GM19397 (cell line): ENCODE data around the gene TSKU.

Experiments
- ATAC-seq: cut with Tn5 transposase; IDR thresholded peaks from one replicate; pipeline ENCODE4 v1.9.1; 2021; ENCODE audit warnings: mild to moderate bottlenecking, moderate library complexity; ENCODE audit not compliant: unreplicated experiment

Gene TSKU

DNA sequence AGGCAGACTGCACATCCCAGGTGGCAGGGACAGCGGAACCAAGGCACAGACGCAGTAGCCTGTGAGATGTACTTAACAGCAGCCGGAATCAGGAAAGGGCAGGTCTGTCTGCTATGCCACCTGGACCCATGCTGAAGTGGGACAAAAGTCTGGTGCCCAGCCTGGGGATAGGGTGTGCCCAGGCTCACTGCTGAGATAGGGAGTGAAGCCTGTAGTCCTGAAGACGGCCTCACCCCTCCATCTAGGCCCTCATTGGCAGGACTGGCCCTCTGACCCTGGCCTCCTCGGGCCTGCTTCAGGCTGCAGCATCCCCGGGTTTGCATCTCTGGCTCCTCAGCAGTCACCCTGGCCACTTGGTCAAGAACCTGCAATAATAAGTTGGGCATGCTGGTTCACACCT, 32.4 kb upstream of the TSKU start:
- ATAC-seq: no peak

DNA sequence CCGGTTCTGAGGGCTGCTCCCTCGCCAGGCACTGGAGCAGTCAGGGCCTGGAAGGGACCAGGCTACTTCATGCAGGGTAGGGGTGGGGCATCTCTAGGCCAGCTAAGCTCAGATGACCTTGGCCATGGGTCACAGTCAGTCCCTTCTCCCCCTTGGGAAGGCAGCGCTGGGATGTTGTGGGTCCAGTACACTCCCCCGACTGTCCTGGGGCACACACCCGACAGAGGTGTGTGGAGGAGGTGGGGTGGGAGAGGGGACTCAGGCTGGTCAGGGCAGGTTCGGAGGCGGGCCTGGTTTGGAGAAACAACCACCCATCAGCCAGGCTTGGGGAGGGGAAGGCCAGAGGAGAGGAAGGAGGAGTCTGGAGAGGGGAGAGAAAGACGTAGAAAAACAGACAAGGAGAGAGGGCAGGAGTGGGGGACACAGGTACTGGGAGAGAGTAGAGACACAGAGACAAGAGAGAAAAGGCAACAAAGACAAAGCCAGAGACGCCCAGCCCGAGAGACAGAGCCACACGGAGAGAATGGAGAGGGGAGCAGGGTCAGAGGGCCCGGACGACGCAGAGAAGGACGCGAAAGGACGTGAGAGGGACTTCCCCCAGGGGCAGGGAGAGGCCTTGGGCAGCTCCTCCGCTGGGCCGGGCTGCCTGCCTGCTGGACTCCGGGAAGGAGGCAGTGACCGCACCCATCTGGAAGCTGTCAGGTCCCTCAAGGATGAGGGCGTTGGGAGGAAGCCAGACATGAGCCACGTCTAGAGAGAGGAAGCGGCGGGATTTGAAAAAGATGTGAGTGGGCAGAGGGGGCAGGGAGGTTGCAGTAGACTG, 30.6 kb upstream of the TSKU start:
- no peak for ATAC-seq

DNA sequence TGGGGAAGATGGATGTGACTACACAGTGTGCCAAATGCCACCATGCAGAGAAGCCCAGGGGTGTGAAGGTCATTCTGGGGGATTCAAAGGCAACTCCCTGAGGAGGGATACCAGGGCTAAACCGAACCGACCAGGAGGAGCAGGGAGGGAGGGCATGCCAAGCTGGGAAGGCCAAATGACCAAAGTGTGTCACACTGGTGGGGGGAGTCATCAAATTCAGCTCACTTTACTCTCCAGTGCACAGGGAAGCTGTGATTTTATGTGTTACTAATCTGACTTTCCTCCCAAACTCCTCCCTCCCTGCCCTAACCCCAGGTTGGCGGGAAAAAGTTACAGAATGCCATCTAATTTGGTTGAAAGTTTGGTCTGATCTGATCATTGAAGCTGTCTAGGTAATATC, 29.7 kb upstream of the TSKU start:
- ATAC-seq: no peak

DNA sequence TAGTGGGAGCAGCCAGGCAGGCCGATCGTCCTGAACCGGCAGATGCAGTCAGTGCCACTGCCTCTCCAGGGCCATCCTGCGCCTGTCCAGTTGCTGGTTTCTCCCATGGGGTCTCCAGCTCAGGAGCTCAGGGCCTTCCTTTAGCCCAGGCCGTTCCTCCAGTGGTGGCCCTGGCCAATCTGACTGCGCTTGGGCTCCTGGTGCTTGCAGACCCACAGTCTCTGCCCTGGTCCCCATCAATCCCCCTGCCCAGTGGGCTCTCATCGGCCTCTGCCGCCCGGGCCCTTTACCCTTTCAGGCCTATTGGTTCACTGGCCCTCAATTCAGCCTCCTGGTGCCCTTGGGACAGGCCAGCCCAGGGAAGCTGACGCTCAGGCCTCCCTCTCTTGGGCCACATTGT, 29.2 kb upstream of the TSKU start:
- no peak for ATAC-seq

DNA sequence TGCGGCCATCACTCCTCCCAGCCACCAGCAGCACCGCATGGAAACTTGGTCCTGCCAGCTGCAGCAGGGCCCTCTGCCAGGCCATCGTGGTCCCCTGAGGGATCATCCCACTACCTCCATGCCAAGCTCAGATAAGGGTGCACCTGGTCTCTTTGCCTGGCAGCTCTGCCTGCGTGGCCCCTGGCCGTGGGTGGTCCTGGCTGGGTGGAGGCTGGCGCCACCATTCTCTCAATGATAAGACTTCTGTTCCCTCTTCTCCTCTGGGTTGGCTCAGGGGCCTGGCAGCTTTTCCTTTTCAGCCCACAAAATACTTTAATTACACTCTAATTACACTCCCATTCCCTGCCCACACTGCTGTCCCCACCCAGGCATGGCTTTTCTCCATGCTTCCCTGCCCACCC, 26.8 kb upstream of the TSKU start:
- ATAC-seq: no peak

DNA sequence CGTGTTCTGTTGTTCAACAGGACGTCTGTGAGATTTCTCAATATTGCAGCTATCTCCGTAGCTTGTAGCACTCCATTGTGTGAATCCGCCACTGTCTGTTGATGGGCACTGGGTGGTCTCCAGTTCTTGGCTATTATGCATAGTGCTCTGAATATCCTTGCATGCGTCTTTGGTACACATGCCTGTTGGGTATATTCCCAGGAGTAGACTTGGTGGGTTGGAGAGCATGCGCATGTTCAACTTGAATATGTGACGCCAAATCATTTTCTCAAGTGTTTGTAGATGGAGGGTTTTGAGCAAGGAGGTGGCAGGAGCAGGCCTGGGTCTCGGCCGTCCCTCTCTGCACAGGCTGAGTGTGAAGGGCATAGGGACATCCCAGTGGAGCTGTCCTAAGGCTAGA, 24.8 kb upstream of the TSKU start:
- ATAC-seq: no peak

DNA sequence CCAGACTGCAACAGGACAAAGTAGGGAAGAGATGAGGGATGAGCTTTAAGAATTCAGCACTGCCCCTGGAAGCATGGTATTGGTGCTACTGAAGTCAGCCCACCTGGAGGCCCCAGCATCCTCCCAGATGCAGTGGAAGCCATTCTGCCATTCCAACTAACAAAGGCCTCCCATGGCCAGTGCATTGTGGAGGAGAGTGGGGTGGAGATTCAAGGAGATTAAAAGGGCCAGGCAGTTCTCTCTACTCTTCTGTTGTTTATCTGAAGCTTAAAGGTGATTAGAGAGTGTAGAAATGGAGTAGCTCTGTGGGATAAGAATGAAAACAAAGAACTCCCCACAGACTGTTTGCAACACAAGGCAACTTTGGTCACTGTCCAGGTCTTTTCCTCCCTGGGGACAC, 24.1 kb upstream of the TSKU start:
- no peak for ATAC-seq

DNA sequence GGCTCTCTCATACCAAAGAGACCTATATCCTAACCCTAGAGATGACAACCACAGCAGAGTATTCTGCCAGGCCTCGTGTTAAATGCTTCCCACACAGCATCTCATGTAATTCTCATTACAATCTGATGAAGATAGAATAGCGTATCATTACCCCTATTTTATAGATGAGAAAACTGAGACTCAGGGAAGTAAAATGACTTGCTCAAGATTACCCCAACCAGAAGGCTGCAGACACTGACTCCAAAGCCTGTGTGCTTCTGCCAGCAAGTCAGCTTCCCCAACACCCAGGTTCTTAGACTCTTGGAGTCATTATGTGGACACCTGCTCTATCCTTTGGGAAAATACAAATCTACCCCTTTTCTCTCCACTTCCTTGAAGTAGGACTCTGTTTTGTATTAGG, 23.6 kb upstream of the TSKU start:
- ATAC-seq: no peak

DNA sequence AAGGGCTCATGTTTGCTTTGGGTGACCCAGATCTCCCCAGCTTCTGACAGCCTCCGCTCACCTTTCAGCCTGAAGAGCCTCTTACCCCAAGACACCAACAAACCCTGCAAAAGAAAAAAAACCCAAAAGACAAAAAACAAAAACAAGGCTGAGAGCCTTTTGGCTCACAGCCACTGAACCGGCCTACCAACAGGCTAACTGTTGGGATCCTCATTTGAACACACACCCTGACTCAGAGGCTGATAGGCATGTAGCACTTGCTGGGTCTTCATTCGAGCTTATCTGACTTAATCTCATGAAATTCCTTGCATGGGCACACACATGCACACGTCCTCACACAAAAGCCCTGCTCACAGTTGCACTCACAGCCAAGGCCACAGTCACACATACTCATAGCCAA, 22.9 kb upstream of the TSKU start:
- no peak for ATAC-seq

DNA sequence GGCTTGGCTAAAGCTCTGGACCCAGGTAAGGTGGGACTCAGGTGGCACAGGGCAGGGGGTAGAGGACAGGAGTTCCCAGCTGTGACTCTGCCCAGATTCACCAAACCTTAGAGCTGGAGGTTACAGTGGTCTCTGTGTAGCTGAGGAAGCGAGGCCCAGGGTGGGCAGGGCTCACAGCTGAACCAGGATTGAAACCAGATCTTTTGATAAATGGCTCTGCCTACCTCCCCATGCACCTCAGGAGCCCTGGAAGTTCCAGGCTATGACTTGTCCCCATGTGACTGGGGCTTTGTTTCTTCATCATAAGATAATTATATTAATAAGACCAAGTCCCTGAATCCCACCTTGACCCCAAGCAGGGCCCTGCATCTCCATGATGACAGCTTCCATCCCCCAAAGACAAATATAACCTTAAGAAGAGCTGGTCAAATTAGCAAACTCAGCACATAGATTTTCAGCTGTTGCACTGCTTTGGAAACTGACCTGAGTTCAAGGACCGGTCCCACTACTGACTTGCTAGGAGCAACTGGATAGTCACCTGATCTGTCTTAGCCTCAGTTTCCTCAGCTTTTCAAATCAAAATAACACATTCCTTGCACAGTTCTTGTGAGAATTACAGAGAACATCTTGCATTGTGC, 21.3 kb upstream of the TSKU start:
- no peak for ATAC-seq

DNA sequence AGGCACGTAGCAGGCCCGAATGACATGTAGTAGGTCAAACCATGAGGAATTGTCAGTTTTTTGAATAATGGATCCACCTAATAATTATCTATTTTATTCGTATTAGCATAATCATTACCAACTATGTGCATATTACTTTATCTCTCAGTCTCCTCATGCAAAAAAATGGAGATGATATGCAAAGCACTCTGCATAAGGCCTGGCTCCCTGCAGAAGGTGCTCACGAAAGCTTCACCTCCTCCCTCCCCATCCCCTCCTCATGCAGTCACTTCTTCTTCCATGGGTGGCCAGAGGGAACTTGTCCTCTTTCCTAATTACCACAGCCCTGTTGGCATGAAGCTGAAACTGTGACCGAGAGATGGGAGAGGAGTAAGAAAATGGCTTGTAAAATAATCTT, 20.8 kb upstream of the TSKU start:
- ATAC-seq: no peak

DNA sequence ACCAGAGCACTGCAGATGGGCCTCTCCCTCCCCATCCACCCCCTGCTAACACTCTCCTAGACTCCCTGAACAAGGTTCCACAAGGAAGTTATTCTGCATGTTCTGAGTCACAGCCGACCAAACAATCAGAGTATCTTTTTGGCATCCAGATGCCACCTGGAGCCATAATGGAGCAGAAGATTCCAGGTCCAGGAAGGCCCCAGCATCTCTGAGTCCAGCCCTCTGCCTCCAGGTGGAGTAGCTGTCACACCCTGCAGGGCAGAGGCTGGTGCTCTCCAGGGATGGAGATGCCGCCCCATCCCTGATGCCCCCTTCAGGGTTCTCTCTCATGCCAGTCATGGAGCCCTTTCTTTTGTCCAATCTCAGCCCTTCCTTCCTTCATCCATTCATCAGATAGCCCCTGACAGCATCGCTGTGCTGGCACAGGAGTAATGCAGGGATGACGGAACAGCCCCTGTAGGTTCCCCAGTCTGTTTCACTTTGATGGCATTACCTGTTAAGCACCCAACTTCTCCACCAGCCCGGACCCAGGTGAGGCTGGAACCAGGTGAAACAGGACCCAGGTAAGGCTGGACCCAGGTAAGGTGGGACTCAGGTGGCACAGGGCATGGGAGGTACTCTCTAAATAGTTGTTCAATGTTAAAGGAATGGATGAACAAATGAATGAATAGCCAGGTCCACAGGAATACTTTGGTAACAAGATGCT, 20.1 kb upstream of the TSKU start:
- ATAC-seq: no peak

DNA sequence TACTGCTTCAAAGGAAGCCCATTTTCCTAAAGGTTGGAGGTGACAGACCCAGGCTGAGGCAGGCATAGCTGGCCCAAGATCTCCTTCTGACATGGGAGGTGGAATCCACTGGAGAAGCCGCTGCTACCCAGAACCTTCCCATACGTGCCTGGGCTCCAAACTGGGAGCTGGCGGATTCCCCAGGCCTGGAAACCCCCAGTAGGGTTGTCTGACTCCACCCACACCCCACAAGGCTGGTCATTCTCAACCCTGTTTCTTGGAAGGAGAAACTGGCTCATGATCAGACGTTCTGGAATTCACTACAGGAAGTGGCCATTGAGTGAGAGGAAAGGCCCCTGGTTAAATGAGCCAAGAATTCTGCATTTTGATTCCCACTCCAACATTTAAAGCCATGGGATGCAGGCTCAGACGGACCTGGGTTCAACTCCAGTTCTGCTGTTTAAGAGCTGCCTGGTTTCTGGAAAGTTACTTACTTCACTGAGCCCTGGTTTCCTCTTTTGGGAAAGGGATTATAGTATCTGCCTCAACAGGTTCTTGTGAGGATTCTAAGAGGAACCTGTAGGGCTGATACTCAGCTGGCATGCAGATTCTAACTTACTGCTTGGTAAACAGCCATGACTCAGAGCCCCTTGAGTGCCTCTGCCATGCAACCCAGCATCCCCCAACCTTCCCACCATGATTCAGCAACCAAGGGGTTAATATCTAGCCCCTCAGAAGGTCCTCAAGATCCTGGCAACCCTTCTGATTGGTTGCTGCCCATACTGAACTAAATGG, 19.4 kb upstream of the TSKU start:
- no peak for ATAC-seq

DNA sequence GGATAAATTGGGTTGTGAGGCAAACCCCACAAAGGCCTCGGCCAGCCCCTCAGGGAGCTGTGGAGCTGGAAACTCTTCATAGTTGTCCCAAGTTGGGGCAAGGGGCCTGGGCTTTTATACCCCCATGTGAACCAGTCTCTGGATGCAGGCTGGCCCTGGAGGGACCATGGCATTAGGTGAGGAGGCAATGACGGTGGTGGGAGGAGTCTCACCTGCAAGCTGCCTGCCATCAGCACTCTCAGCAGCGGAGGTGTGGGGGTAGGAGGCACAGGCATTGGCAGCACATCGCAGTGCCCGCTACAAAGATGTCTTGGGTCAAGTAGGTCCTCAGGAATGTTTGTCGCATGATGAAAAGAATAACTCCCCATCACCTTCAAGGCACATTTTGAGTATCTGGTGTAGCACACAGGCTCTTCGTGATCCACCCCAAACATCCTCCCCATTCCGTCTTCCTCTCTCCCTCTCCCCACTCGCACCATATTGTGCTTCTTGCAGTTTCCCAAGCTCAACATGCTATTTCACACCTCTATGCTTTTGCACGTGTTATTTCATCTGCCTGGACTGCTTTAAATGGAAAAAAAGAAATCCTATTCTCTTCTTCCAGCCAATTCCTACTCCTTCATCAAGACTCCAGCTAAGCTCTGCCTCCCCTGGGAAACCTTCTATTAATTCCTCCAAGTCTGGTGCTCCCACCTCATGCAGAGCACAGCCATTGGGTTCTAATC, 18.1 kb upstream of the TSKU start:
- ATAC-seq: no peak

DNA sequence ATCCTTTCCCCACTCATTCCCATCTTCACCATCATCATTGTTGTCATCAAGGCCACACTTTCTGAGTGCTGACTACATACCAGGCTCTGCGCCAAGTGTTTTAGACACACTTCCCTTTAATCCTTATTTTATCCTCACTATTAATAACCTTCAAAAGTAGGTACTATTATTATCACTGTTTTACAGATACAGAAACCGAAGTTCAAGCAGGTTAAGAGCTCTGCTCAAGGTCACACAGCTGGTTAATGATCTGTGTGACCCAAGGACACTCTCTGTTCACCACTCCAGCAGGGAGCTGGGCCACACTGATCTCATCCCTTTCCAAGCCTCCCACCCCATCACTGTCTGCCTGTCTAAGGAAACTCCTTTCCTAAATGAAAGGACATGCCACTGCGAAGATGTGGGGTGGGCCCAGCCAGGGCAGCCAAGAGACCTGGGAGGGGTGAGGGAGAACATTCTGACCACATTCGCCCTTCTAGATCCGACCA, 17.2 kb upstream of the TSKU start:
- no peak for ATAC-seq

DNA sequence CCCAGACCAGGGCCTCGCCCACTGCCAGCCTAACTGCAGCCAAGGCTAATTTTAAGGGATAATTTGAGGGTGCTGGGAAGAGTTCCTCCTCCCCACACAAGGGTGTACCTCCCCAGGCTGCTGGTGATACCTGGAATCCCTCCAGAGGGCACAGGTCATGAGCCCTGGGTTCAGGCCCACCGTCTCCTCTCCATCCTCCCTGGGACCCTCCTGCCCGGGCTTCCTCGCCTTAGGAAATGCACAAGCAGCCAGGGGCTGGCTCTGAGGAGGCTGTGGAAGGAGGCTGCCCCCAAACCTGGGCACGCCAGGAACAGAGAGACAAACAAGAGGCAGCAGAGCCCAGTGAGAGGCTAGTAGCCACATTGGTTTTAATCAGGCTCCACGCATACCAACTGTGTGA, 16.6 kb upstream of the TSKU start:
- no peak for ATAC-seq

DNA sequence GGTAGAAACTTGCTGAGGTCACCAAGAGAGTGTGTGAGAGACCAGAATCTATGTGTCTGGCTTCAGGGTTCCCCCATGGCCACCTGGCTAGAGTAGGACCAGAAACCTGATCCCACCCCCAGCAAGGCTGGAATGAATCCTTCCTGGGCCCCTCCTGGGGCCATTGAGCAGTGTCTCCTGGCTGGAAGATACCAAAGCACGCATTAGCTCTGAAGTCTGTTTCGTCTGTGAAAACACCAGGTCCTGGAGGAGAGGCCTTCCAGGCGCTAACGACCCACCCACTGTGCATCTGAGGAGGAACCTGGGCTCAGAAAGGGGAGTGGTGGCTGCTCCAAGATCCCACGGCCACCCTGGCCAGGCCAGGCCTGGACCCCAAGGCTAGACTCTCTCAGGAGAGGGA, 15.5 kb upstream of the TSKU start:
- ATAC-seq: no peak

DNA sequence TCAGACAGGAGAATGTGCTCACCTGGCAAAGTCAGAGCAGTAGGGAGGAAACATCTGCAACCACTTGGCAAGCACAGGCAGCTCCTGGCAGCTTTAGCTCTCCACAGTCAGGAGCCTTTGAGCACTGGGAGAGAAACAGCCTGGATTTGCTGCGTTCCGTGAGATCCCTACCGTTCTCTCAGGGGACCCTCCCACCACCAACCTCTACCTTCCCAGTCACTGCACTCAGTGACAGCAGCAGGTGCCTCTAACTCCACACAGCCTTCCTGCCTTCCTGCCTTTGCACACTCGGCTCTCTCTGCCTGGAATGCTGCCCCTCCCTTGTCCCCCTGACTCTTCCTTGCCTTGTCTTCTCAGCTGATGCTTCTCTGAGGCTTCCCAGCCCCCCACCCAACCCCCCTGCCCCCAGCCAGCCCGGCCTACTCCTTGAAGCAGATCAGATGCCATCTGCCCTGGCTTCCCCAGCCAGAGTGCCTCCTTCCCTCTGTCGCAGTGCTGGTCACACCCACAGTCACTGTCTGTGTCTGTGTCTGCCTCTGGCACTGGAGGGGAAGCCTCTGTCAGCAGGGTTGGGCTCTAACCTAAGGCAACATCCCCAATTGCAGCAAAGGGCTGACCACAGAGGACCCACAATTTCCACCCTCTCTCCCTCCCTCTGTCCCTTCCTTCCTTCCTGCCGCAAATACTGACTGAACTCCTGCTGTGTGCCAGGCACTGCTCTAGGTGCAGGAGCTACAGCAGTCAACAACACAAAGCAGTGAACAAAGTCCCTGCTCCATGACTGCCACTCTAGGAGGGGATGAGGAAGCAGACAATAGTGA, 14.9 kb upstream of the TSKU start:
- no peak for ATAC-seq

DNA sequence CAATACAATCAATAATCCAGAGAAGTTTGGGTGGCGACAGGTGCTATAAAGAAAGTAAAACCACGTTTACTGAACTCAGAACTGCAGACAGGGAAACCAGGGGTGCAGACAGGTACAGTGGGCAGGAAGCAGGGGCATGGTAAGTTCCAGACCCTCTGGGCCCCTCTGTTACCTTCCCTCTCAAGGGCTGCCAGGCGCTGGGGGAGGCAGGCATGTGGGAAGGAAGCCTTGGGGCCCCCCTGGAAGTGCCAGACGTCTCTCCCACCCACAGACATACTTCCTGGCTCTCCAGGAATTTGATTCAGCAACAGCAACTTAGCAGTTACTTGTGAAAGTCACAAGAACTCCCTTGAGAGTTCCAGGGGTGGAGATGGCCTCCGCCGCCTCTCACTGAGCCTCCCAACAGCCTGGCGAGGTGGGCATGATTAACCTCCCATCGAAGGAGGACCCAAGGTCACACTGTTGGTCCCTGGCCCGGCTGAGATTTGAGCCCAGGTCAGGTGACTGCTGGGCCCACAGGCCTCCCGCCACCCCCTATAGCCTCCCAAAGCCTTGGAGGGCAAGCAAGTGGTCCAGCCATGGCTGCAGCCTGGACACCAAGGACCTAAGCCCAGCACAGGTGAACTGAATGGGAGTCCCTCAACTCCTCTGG, 14.1 kb upstream of the TSKU start:
- ATAC-seq: no peak
